CD4-positive, alpha-beta T cell treated with Interferon gamma for 1 hour (primary cell): ENCODE data around the gene SEC14L1.

Source experiments
- DNase-seq: peaks from one replicate; pipeline ENCODE4 v3.0.0-alpha.2; 2020

SEC14L1 gene

DNA sequence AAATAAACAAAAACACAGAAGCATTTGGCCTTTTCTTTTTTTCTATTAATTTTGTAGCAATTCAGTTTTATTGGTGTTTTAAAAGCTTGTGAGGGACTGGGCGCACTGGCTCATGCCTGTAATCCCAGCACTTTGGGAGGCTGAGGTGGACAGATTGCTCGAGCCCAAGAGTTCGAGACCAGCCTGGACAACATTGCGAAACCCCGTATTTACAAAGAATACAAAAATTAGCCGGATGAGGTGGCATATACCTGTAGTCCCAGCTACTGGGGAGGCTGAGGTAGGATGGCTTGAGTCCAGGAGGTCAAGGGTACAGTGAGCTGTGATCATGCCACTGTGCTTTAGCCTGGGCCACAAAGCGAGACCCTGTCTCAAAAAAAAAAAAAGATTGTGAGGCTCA, 53.4 kb downstream of the SEC14L1 start:
- no peak for DNase-seq

DNA sequence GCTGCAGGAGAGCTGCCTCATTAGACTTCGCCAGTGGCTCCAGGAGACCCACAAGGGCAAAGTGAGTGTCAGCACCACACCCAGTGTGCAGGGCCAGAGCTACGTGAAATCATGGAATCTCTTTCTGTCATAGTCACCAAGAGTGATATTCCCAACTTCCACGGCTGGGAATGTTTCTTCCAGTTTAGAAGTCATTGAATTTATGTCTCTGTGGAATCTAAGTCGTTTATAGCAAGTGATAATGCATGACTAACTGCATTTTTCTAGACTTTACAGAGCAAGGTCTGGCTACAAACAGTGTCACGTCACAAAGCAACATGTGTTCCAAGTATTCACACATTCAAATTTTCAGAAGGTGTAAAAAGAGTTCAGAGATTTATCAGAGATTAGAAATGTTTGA, 55.5 kb downstream of the SEC14L1 start:
- DNase-seq, result no peak

DNA sequence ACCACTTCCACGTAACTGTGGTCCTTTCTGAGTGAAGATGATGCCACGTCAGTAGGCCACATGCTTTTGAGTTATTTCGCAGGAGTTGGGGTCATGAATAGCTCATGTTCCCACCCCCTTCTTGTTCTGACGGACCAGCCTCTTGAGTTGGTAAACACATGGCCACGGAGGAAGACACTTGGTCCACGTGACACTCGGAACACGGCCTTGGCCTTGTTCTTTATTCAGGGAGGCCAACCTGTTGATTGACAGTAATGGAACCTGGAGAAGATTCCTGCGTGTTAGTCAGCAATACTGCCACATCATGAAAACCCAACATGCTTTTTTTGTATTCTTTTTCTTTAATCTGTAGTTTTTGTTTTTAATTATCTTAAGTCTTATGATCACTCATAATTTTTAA, 56.3 kb downstream of the SEC14L1 start:
- no peak for DNase-seq

DNA sequence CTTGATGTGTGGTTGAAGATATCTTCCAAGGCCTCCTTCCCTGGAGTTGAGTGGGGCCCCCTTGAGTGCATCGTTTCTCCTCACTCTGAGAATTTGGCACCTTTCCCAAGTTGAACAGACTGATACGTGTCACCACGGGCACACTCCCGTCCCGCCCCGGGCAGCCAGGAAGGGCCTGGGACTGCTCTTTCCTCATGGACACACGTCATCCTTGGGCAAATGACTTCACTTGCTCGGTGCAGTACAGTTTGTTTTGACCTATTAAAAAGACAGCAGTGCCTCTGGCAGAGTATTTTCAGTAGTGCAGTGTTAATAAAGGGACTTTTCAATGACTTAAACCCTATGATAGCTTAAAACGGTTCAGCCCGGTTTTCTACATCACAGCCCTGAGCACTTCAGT, 59.9 kb downstream of the SEC14L1 start:
- DNase-seq, result no peak

DNA sequence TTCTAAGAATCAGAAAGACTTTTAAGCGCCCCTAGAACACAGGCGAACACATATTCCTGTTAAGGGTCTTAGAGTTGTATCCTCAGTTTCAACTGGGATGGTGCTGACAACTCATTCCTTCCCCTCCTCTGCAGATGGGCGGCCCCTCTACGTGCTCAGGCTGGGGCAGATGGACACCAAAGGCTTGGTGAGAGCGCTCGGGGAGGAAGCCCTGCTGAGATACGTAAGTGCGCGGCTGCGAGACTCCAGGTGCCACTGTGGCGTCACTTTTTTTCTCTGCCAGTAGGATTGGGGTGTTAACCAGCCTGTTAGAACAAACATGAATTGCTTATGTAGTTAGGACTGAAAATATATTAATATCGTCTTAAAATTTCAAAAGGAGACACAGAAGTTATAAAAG, 62.7 kb downstream of the SEC14L1 start:
- no peak for DNase-seq

DNA sequence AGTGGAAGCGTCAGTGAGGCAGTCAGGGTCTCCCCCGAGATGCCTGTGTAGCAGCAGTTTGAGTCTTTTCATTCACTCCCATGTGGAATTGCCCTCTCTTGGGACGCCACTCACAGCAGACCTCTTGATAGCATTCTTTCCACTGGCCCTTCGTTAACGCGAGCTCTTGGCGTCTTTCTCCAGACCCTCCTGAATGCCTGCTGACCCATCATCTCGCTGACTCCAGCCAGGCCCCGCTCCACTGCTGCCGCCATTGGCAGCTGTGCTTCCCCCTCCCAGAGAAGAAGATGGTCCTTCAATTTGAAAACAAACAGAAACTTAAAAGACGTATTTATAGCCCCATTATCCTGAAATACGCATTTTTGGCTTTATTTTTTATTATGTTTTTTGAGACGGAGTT, 63.1 kb downstream of the SEC14L1 start:
- DNase-seq, result no peak

DNA sequence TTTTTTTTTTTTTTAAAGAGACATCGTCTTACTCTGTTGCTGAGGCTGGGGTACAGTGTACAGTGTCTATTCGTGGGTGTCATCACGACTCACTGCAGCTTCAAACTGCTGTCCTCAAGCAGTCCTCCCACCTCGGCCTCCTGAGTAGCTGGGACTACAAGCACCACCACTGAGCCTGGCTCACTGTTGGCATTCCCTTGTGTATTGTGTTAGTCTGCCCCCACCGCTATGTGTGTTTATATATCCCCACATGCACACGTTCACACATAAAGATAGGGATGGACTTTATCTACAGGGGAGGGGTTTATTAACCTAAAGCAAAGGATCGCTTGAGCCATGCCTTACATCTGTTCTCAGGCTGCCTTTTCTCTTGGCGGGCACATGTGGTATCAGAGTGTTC, 63.8 kb downstream of the SEC14L1 start:
- DNase-seq, result no peak

DNA sequence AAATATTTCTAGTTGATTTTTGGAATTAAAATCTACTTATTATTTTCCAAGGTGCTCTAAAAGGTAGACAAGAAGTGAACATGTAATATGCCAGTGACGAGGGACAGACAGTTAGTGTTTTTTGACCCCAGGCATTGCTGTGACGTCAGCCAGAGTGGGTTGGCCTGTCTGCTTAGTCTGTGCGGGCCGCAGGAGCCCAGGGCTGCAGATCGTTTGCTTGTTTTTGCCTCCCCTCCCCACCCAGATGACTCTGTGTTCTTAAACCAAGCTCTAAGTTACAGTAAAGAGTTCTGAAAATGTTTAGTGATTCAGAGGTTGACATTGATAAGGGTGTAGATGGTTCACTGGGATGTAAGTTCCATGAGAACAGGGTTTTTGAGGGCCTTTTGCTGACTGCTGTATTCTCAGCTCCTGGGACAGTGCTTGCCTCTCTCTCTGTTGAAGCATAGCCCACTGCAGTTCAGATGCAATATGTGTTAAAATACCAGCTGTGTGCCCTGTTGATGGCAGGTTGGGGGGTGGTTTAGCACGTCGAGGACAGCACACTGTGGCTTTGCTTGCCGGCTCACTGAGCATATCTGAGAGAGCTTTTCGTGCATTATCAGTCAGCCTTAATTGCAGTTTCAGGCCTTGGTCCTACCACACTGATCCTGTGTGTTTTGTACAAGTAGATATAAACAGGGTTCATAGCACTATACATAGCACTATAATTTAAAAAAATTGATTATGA, 64.8 kb downstream of the SEC14L1 start:
- DNase-seq, result no peak

DNA sequence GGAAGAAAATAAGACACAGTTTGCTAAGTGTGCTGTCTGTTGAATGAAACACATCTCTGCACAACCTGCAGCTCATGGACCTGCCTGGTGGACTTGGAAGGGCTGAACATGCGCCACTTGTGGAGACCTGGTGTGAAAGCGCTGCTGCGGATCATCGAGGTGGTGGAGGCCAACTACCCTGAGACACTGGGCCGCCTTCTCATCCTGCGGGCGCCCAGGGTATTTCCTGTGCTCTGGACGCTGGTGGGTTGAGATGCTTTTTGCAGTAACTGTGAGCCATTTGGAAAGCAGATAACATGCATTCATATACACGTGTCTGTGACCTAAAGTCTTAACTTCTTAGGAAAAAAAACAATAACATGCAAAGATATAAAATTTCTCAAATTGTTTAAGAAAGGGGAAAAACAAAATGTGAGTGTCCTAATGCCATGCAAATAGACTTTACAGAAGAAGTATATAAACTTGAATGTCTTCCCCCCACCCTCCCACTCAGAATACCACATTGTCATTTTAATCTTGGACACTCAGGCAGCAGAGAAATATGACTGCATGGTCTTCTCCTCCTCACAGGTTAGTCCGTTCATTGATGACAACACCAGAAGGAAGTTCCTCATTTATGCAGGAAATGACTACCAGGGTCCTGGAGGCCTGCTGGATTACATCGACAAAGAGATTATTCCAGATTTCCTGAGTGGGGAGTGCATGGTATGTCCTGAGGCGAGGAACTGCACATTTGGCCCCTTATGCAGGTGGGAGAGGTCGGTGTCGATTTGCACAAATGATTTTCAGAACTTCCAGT, 65.6 kb downstream of the SEC14L1 start:
- no peak for DNase-seq

DNA sequence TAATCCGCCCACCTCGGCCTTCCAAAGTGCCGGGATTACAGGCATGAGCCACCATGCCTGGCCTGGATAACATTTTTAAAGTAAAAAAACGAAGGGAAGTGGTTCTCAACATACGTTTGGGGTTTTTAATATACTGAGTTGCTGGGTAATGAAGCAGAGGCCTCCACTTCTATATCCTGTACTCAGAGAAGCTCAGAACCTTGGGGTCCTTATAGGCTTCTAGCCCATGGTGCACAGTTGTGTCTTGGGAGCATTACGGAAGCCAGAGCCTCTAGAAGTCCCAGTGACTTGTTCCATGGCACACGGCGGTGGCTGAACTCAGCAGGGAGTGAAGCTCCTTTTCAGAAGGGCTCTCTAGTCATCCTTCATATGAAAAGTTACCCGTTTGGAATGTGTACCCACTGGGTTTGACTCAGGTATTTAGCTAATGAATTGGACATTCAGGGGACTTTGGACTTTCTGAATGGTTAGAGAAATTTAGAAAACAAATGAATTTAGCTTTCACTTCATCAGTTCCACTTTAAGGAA, 67.0 kb downstream of the SEC14L1 start:
- no peak for DNase-seq

DNA sequence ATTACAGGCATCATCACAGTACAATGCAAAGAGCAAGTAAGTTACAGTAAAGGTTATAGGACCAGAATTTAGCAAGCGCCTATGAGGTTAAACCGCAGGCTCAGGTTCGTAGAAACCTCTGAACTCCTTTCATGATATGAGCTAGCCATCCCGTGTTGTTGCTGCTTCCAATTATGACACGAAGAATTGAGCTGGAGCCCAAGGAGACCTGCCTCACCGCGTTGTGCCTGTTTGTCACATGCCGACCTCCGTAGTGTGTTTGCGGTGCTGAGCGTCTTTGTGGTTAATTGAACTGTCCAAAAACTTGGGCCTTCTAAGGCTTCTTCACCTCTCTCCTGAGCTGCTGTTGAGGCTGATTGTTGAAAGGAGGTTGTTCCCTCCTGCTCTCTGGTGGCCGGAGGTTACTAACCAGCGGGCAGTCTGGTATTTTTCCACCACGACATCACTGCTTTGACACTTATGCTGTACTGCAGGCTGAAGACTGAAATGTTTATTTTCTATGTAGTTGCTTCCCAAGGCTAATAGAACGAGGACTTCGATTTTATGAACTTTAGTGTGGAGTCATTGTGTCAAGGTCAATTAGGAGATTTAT, 67.5 kb downstream of the SEC14L1 start:
- DNase-seq, result no peak

DNA sequence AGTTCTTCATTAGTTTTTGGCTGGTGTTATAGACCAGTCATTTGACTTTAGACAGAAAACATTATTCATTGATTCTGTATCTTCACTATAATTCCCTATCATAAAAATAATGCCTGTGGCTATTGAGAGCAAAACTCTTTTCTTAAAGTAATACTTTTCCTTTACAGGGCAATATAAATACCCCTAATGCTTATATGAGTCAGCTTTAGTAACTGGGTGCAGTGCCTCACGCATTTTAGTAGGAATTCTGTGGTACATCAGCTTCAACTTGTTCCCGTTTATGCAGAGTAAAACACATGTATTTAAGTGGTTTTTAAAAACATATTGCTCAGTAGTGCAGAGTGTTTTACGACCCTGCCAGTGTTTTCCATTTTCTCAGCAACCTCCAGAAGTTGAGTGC, 68.1 kb downstream of the SEC14L1 start:
- no peak for DNase-seq

DNA sequence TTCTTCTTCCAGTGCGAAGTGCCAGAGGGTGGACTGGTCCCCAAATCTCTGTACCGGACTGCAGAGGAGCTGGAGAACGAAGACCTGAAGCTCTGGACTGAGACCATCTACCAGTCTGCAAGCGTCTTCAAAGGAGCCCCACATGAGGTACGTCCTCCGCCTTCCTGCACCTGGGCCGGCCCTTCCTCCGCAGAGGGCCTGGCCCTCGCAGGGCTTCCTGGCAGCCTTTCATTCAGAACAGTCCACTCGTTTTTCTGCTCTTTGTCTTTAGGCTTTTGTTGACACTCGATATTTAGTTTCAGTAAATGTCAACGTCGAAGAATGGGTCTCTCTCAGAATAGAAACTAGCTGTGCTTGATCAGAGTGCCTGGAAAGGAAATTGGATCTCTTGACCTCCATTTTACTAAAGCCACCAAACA, 68.6 kb downstream of the SEC14L1 start:
- no peak for DNase-seq

DNA sequence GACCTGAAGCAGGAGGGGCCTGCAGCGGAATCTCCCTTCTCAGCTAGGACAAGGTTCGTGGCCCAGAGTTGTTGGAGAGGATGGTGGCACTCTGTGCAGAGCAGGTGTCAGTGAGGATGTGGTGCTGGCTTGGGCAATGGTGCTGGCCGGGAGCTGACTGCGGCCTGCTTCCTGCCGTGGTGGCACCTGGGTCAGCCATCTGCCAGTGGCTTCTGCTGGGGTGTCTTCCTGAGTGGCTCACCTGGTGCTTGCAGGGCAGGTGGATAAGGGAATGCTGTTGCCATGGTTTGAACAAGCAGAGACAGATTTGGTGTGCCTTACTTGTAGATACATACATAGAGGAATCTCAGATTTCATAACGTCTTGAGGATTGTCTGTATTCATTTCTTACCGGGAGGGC, 69.6 kb downstream of the SEC14L1 start:
- no peak for DNase-seq

DNA sequence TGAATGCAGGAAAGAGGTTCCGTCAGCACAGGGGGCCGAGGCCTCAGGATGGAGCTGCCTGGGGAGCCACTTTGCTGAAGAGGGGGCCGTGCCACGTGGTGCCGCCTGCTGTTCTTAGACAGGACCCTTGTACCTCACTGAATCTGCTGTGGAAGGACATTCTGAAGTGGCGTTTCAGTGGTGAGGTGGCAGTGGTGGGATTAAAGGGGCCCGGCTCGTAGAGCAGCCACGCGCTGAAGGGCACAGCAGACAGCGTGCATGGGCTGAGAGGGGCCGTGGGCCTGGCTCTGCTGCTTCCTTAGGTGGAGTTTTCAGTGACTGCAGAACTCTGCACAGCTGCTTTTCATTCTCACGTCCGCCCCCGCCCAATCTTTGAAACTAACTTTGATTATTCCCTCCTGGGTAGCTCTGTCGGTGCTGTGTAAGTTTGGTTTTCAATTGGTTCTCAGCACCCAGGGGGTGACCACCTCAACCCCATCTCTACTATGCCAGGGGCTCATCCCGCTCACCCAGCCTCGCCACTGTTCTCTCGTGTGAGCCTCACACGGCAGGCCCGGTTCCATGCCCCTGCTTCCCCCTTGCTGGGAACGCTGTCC, 70.3 kb downstream of the SEC14L1 start:
- DNase-seq, result no peak

DNA sequence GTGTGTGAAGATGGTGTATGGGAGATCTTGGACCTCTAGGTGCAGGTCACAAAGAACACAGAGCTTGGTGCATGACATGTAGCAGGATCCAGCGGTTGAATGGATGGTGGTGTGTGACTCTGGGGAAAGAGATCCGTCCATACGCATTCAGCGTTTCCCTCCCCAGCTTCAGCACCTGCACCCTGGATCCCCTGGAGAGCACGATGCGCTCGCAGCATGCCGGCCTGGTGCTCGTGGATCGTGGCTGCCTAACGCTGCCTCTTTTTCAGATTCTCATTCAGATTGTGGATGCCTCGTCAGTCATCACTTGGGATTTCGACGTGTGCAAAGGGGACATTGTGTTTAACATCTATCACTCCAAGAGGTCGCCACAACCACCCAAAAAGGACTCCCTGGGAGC, 70.9 kb downstream of the SEC14L1 start:
- DNase-seq, result no peak

DNA sequence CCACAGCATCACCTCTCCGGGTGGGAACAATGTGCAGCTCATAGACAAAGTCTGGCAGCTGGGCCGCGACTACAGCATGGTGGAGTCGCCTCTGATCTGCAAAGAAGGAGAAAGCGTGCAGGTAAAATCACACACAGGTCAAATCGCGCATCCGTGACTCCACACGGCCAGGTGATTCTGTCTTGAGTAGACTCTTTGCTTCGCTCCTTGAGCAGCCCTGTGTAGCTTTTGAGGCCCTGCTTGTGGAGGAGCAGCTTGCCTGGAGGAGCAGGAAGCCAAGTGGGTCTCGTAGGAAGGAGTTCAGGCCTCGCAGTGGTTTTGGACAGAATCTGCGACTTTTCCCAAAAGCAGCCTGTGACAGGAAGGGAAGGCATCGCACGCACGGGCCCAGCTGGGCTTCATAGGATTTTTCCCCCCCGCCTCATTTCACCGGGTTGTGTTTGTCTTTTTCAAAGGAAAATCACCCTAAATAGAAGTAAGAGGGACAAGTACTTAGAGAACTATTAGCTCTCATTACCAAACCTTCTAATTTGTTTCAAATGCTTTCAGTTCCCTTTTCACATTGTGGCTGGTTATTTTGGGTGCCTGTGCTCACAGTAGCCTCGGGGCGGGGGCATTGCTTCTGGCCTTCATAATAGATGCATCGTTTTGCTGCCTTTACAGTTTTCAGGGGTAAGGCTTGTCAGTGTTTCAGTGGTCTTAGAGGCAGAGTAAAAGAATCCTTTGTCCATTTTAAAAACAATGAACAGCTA, 71.5 kb downstream of the SEC14L1 start:
- no peak for DNase-seq

DNA sequence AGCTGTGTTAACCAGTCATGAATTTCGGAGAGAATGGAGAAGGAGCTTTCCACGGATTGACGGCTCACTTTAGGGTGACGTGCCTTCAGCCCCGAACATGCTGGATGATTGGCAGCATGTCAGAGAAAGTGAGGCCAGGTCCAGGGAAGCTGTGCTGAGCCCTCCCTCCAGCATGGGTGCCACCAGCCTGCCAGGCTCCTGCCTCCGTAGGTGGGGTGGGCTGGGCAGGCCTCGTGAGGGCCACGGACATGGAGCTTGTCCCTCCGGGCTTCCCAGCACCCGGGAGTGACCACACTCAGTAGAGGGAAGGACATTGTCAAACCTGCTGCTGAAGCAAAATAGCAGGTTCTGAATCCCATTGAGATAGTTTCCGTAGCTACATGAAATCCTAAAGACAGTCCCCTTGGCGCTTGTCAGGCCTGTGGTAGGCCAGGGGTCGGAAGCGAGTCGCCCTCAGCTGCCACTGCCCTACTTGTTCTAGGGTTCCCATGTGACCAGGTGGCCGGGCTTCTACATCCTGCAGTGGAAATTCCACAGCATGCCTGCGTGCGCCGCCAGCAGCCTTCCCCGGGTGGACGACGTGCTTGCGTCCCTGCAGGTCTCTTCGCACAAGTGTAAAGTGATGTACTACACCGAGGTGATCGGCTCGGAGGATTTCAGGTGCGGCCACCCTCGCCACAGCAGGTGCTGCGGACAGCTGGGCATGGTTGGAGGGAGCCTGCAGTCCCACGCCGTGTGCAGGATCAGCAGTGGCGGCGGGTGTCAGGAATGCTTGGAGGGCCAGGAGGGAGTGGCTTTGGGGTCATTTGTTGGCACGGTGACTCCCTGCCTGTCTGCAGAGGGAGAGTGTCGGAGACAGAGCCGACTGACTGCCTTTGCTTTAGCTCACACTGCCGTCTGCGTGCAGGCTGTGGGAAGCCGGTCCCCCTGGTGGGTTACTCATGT, 72.3 kb downstream of the SEC14L1 start:
- no peak for DNase-seq

DNA sequence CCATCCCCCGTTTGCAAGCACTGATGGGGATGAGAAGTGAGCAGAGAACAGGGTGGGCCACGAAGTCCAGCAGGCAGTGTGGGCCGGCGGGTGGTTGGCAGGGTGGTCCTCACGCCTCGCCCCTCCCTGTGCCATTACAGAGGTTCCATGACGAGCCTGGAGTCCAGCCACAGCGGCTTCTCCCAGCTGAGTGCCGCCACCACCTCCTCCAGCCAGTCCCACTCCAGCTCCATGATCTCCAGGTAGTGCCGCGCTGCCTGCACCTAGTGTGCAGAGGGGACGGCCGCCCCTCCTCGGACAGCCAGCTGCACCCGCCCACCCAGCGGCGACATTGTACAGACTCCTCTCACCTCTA, 73.0 kb downstream of the SEC14L1 start:
- no peak for DNase-seq

DNA sequence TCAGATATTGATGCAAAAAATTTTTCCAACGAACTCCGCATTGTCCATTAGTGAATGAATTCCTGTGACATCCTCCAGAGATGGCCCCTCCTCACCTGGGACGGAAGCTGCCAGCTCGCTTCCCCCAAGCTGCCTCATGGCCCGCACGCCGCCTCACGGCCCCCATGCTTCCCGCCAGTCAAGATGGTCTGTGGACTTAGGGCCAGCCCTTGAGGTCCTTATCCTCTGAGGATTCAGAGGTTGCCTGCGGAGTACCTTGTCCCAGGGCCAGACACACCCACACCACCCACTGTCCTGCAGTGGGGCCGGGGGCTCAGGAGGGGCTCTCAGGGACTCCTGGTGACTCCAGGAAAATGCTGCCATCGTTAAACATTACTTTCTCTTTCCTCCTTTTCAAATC, 73.6 kb downstream of the SEC14L1 start:
- DNase-seq, result no peak

DNA sequence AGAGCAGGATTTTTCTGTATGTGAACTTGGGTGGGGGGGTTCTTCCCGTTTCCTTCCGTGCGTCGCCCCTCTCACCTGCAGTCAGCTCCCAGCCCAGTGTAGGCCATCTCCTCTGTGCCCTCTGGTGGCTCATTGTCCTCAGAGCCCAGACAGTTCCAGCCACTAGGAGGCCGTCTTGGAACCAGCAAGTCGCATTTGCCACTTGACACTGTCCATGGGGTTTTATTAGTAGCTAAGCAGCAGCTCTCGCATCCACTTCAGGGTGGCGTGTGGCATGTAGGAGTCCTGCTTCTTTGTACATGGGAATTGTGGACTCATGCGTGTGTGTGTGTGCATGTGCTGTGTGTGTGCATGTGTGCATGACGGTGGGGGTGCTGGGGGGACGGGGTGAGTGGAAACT, 74.0 kb downstream of the SEC14L1 start:
- no peak for DNase-seq

DNA sequence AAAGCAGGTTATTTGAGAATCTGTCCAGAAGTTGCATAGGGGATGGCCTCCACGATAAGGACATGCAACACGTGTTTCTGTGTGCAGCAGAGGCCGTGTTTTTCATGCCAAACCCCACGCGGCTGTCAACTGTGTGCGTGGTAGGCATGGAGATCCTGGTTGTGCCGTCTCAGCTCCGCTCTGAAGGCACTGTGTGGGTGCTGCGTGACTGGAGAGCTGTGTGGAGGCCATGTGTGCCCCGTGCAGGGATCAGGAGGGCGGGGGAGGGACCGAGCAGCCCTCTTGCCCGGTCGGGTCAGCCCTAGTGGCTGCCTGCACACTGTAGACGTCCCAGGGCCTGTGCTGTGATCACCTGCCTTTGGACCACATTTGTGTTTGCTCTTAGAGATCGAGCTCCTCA, 74.5 kb downstream of the SEC14L1 start:
- no peak for DNase-seq
